ENCODE data around the gene EXTL2. TPM values are rescaled to one million over a fixed set of nuclear protein-coding genes. Genes with fewer than 3 reads are reported as not detected.

The EXTL2 gene
- total RNA-seq, 1 experiment from 2014 or later, result 41.0 TPM

DNA sequence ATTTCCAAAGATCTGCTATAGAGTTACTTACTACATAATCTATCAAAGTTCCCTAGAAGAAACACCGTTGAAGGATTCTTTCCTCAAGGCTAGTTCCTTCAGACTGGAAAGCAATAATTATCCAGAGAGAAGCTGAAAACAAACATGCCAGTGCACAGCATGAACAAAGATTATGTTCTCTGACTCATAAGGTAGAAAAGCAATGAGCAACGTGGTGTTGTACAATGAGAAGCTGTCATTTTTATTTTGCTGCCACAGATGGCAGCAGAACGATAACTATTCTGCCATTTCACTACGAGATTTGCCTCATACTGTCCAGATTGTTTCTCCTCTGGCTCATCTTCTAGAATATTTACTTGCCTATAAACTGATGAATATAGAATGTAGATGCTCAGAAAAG lies 10.7 kb downstream of the EXTL2 start (continued):
- no peak for TF ChIP-seq GRHL2 (CRISPR knock-in tag; IDR thresholded peaks at IDR 0.05; ENCODE audit: insufficient replicate concordance, severe bottlenecking)
- no peak for TF ChIP-seq IRF2 (CRISPR knock-in tag; IDR thresholded peaks at IDR 0.05; ENCODE audit: borderline replicate concordance, low read depth)
- TF ChIP-seq, protein P1, sequence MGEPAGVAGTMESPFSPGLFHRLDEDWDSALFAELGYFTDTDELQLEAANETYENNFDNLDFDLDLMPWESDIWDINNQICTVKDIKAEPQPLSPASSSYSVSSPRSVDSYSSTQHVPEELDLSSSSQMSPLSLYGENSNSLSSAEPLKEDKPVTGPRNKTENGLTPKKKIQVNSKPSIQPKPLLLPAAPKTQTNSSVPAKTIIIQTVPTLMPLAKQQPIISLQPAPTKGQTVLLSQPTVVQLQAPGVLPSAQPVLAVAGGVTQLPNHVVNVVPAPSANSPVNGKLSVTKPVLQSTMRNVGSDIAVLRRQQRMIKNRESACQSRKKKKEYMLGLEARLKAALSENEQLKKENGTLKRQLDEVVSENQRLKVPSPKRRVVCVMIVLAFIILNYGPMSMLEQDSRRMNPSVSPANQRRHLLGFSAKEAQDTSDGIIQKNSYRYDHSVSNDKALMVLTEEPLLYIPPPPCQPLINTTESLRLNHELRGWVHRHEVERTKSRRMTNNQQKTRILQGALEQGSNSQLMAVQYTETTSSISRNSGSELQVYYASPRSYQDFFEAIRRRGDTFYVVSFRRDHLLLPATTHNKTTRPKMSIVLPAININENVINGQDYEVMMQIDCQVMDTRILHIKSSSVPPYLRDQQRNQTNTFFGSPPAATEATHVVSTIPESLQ (CRISPR knock-in tag; IDR thresholded peaks at IDR 0.05), result no peak
- TF ChIP-seq RORB (CRISPR knock-in tag; IDR thresholded peaks at IDR 0.05), result no peak
- TF ChIP-seq GABPB1 (CRISPR knock-in tag; IDR thresholded peaks at IDR 0.05), result no peak
- TF ChIP-seq MXD4 (CRISPR knock-in tag; IDR thresholded peaks at IDR 0.05; ENCODE audit: borderline replicate concordance), result no peak
- TF ChIP-seq, protein P2, sequence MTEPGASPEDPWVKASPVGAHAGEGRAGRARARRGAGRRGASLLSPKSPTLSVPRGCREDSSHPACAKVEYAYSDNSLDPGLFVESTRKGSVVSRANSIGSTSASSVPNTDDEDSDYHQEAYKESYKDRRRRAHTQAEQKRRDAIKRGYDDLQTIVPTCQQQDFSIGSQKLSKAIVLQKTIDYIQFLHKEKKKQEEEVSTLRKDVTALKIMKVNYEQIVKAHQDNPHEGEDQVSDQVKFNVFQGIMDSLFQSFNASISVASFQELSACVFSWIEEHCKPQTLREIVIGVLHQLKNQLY (CRISPR knock-in tag; IDR thresholded peaks at IDR 0.05), result no peak
- TF ChIP-seq, protein P3, sequence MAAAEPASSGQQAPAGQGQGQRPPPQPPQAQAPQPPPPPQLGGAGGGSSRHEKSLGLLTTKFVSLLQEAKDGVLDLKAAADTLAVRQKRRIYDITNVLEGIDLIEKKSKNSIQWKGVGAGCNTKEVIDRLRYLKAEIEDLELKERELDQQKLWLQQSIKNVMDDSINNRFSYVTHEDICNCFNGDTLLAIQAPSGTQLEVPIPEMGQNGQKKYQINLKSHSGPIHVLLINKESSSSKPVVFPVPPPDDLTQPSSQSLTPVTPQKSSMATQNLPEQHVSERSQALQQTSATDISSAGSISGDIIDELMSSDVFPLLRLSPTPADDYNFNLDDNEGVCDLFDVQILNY (CRISPR knock-in tag; IDR thresholded peaks at IDR 0.05), result no peak
- TF ChIP-seq SOX15 (CRISPR knock-in tag; IDR thresholded peaks at IDR 0.05), result no peak

DNA sequence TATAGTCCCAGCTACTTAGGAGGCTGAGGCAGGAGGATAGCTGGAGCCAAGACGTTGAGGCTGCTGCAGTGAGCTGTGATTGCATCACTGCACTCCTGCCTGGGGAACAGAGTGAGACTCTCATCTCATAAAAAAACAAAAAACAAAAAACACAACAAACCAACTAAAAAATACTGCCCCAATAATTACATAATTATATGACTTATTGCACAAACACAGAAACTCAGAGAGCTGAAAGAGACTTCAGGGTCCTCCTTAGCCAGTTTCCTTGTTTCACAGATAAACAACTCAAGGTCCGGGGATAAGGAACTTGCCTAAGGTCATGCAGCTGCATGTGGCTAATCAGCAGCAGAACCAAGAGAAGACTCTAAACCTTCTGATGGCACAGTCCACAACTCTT lies 11.9 kb downstream of the EXTL2 start:
- Mint-ChIP-seq H3K27ac (no peak overlapping the region), H3K4me3 (no peak overlapping the region), H3K9me3 (no peaks in the 10 kb centered on the region), H3K36me3 (peaks cover 4% of the 10 kb centered on the region; the same call in 1 of the 2 replicates), H3K27me3 (ENCODE audit: low read depth) (no peaks in the 10 kb centered on the region), H3K4me1 (no peaks in the 10 kb centered on the region; the same call in 1 of the 2 replicates)
- ATAC-seq (no peak), DNase-seq (ENCODE audit: low spot score) (no peak)
- ChIA-PET CTCF (interaction anchor here (2.2 kb wide), 1 partner anchor 12 kb away, joined by 4 read pairs; the partner anchor contains the start of gene EXTL2), POLR2A (no interaction called here)
- TF ChIP-seq, protein P4, sequence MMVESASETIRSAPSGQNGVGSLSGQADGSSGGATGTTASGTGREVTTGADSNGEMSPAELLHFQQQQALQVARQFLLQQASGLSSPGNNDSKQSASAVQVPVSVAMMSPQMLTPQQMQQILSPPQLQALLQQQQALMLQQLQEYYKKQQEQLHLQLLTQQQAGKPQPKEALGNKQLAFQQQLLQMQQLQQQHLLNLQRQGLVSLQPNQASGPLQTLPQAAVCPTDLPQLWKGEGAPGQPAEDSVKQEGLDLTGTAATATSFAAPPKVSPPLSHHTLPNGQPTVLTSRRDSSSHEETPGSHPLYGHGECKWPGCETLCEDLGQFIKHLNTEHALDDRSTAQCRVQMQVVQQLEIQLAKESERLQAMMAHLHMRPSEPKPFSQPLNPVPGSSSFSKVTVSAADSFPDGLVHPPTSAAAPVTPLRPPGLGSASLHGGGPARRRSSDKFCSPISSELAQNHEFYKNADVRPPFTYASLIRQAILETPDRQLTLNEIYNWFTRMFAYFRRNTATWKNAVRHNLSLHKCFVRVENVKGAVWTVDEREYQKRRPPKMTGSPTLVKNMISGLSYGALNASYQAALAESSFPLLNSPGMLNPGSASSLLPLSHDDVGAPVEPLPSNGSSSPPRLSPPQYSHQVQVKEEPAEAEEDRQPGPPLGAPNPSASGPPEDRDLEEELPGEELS (CRISPR knock-in tag; IDR thresholded peaks at IDR 0.05), result no peak
- TF ChIP-seq, protein P1 (CRISPR knock-in tag; IDR thresholded peaks at IDR 0.05), result no peak
- TF ChIP-seq, protein P5, sequence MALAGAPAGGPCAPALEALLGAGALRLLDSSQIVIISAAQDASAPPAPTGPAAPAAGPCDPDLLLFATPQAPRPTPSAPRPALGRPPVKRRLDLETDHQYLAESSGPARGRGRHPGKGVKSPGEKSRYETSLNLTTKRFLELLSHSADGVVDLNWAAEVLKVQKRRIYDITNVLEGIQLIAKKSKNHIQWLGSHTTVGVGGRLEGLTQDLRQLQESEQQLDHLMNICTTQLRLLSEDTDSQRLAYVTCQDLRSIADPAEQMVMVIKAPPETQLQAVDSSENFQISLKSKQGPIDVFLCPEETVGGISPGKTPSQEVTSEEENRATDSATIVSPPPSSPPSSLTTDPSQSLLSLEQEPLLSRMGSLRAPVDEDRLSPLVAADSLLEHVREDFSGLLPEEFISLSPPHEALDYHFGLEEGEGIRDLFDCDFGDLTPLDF (CRISPR knock-in tag; IDR thresholded peaks at IDR 0.05), result no peak
- TF ChIP-seq, protein P6, sequence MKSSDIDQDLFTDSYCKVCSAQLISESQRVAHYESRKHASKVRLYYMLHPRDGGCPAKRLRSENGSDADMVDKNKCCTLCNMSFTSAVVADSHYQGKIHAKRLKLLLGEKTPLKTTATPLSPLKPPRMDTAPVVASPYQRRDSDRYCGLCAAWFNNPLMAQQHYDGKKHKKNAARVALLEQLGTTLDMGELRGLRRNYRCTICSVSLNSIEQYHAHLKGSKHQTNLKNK (CRISPR knock-in tag; IDR thresholded peaks at IDR 0.05), result no peak

DNA sequence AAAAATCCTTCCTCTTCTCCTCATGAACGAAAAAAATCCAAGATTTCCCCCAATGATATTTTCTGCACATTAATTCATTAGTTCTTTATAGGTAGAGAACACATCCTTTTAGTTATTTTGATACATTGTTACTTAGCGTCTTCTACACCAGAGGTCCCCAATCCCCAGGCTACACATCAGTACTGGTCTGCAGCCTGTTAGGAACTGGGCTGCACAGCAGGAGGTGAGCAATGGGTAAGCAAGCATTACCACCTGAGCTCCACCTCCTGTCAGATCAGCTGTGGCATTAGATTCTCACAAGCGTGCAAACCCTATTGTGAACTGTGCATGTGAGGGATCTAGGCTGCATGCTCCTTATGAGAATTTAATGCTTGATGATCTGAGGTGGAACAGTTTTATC lies 13.0 kb downstream of the EXTL2 start:
- Mint-ChIP-seq H3K27ac (no peak overlapping the region), H3K36me3 (no peaks in the 10 kb centered on the region; the same call in 1 of the 2 replicates), H3K27me3 (ENCODE audit: low read depth) (no peaks in the 10 kb centered on the region), H3K9me3 (no peaks in the 10 kb centered on the region), H3K4me1 (no peaks in the 10 kb centered on the region; the same call in 1 of the 2 replicates), H3K4me3 (no peak overlapping the region)
- POLR2A ChIA-PET, result no interaction called here
- DNase-seq (ENCODE audit: low spot score) (peak; percentile 19), ATAC-seq (peak; percentile 51)
- CTCF ChIA-PET, result interaction anchor here (2.2 kb wide), 1 partner anchor 13 kb away, joined by 4 read pairs; the partner anchor contains the start of gene EXTL2
- TF ChIP-seq, protein P2 (CRISPR knock-in tag; IDR thresholded peaks at IDR 0.05), result no peak
- TF ChIP-seq ATF1 (CRISPR knock-in tag; IDR thresholded peaks at IDR 0.05) (no peak), FOXP1 (CRISPR knock-in tag; IDR thresholded peaks at IDR 0.05; ENCODE audit: borderline replicate concordance) (no peak), PRRX2 (CRISPR knock-in tag; IDR thresholded peaks at IDR 0.05) (no peak), ETV6 (CRISPR knock-in tag; IDR thresholded peaks at IDR 0.05) (no peak)
- TF ChIP-seq, protein P7, sequence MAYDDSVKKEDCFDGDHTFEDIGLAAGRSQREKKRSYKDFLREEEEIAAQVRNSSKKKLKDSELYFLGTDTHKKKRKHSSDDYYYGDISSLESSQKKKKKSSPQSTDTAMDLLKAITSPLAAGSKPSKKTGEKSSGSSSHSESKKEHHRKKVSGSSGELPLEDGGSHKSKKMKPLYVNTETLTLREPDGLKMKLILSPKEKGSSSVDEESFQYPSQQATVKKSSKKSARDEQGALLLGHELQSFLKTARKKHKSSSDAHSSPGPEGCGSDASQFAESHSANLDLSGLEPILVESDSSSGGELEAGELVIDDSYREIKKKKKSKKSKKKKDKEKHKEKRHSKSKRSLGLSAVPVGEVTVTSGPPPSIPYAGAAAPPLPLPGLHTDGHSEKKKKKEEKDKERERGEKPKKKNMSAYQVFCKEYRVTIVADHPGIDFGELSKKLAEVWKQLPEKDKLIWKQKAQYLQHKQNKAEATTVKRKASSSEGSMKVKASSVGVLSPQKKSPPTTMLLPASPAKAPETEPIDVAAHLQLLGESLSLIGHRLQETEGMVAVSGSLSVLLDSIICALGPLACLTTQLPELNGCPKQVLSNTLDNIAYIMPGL (CRISPR knock-in tag; IDR thresholded peaks at IDR 0.05), result no peak
- TF ChIP-seq, protein P8, sequence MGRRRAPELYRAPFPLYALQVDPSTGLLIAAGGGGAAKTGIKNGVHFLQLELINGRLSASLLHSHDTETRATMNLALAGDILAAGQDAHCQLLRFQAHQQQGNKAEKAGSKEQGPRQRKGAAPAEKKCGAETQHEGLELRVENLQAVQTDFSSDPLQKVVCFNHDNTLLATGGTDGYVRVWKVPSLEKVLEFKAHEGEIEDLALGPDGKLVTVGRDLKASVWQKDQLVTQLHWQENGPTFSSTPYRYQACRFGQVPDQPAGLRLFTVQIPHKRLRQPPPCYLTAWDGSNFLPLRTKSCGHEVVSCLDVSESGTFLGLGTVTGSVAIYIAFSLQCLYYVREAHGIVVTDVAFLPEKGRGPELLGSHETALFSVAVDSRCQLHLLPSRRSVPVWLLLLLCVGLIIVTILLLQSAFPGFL (CRISPR knock-in tag; IDR thresholded peaks at IDR 0.05; ENCODE audit: borderline replicate concordance), result no peak
